HepG2 (cell line): Measurements from ENCODE around the gene STAT6. TPM values are rescaled to one million over a fixed set of nuclear protein-coding genes. Genes with fewer than 3 reads are reported as not detected.

Source experiments
- CCDC6 ChIP-seq: sonication (generic); formaldehyde crosslinking; IDR thresholded peaks from 2 replicates; pipeline ENCODE4 v1.8.1; 2022; ENCODE audit warnings: mild to moderate bottlenecking, missing genetic modification reagents, moderate library complexity
- GFI1 ChIP-seq: sonication (generic); formaldehyde crosslinking; IDR thresholded peaks from 2 replicates; pipeline ENCODE4 v1.5.0; 2020; ENCODE audit warnings: missing genetic modification reagents, mild to moderate bottlenecking, borderline replicate concordance
- IRX3 ChIP-seq: sonication (generic); formaldehyde crosslinking; IDR thresholded peaks from 2 replicates; pipeline ENCODE4 v1.8.1; 2023; ENCODE audit warnings: mild to moderate bottlenecking, low read depth, missing genetic modification reagents, borderline replicate concordance
- KLF13 ChIP-seq: sonication (generic); formaldehyde crosslinking; IDR thresholded peaks from 2 replicates; pipeline ENCODE4 v1.4.0; 2020; ENCODE audit warnings: mild to moderate bottlenecking, missing genetic modification reagents
- KLF15 ChIP-seq: sonication (generic); formaldehyde crosslinking; IDR thresholded peaks from 2 replicates; pipeline ENCODE4 v1.8.1; 2023; ENCODE audit warnings: borderline replicate concordance, mild to moderate bottlenecking, inconsistent platforms, missing genetic modification reagents, mixed read lengths
- MATR3 ChIP-seq: sonication (generic); formaldehyde crosslinking; IDR thresholded peaks from 2 replicates; pipeline ENCODE4 v1.4.0; 2020; ENCODE audit warnings: missing genetic modification reagents
- MTF2 ChIP-seq: sonication (generic); formaldehyde crosslinking; IDR thresholded peaks from 2 replicates; pipeline ENCODE4 v1.5.0; 2020; ENCODE audit warnings: missing genetic modification reagents, borderline replicate concordance
- SP4 ChIP-seq: sonication (generic); formaldehyde crosslinking; IDR thresholded peaks from 2 replicates; pipeline ENCODE4 v1.8.1; 2023; ENCODE audit warnings: mild to moderate bottlenecking, missing genetic modification reagents
- SRY ChIP-seq: sonication (generic); formaldehyde crosslinking; IDR thresholded peaks from 2 replicates; pipeline ENCODE4 v1.8.0; 2022; ENCODE audit warnings: mild to moderate bottlenecking, missing genetic modification reagents
- ZMYM3 ChIP-seq: sonication (generic); formaldehyde crosslinking; IDR thresholded peaks from 2 replicates; pipeline ENCODE4 v1.5.1; 2020; ENCODE audit warnings: mild to moderate bottlenecking, missing genetic modification reagents
- ZNF333 ChIP-seq: sonication (generic); formaldehyde crosslinking; IDR thresholded peaks from 2 replicates; pipeline ENCODE4 v1.4.0; 2020; ENCODE audit warnings: mild to moderate bottlenecking, missing genetic modification reagents, borderline replicate concordance
- ZNF441 ChIP-seq: sonication (generic); formaldehyde crosslinking; IDR thresholded peaks from 2 replicates; pipeline ENCODE4 v1.7.0; 2021; ENCODE audit warnings: missing genetic modification reagents, borderline replicate concordance
- polyA plus RNA-seq, 8 experiments: library from polyadenylated mRNA; depleted of rRNA in 3 of 8; stranded (reverse) in 7 of 8; unstranded in 1 of 8; fragments of >200 nt; fragmentation: Illumina TruSeq in 4 of 8; extraction: Trizol in 4 of 8; gene quantifications; 2 replicates each; pipeline versions ENCODE4 v1.2.1 to v1.2.3, GENCODE V29; 2011 to 2016; ENCODE audit warnings: low read depth in 4 of 8, missing spikeins in 1 of 8, mixed read lengths in 1 of 8; ENCODE audit not compliant: insufficient read depth in 1 of 8
- total RNA-seq, 5 experiments: library from RNA; depleted of rRNA; stranded (reverse); fragments of >200 nt; fragmentation: Illumina TruSeq; extraction: Trizol; gene quantifications; 2 replicates each; pipeline ENCODE4 v1.2.3, GENCODE V29; 2016; ENCODE audit warnings: low read depth in 1 of 5
- TF ChIP-seq, protein P1 (sequence below): sonication (generic); formaldehyde crosslinking; conservative IDR thresholded peaks from 2 replicates; pipeline ENCODE4 v1.4.0; 2020; ENCODE audit warnings: mild to moderate bottlenecking, missing genetic modification reagents, moderate library complexity
- TF ChIP-seq, protein P2 (sequence below): sonication (generic); formaldehyde crosslinking; IDR thresholded peaks from 2 replicates; pipeline ENCODE4 v1.4.0; 2020; ENCODE audit warnings: missing genetic modification reagents
- TF ChIP-seq, protein P3 (sequence below): sonication (generic); formaldehyde crosslinking; conservative IDR thresholded peaks from 2 replicates; pipeline ENCODE4 v1.4.0; 2020; ENCODE audit warnings: missing genetic modification reagents
- TF ChIP-seq, protein P4 (sequence below): IDR thresholded peaks from 2 replicates; pipeline ENCODE4 v1.6.1; 2016; ENCODE audit warnings: low read depth, control low read depth
- TF ChIP-seq, protein P5 (sequence below): sonication (generic); formaldehyde crosslinking; IDR thresholded peaks from 2 replicates; pipeline ENCODE4 v1.5.0; 2020; ENCODE audit warnings: missing genetic modification reagents

Gene STAT6
- total and polyA plus RNA-seq, 2 of the 13 experiments (the other 11 are each of a cell fraction or from before 2014, with no cell fraction given): 28.0 to 62.2 TPM

DNA sequence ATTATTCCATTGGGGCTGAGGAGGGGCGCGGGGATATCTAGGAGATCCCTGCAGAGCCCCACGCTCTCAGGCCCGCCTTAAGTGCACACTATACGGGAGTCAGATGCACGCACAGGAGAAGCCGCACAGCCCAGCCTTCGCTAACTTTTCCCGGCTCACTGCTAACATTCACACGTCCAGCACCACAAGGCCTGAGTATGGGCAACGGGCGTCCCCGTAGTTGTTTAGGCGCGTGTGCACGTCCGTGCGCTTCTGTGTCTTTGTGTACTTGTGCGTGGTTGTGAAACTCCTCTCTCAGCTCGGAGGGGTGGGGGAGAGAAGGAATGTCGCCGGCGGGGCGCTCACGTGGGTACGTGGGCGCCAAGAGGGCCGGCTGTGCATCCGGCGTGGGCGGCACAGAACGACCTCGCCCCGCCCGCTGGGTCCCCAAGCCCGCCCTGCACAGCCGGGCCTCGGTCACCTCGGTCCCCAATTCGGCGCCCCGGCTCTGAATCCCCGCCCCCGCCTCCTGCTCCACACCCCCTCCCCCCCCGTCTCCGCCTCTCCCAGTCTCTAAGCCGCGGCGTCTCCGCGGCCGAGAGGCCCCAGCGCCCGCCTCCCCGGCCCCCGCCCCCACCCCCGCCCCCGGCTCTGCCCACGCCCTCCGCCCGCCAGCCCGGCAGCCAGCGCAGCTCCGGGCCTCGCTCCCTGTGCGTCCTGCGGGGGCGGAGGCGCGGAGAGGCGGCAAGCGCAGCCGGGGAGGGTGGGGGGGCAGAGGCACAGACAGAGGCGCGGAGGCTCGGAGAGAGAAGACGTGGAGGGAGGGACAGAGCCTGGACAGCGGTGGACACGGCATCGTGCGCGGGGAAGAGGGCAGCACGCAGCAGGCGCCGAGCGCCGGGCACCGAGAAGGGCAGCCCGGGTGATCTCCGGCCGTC, 22.6 kb downstream of the STAT6 start, which contains the start of gene NAB2 (continued):
- TF ChIP-seq, protein P1, sequence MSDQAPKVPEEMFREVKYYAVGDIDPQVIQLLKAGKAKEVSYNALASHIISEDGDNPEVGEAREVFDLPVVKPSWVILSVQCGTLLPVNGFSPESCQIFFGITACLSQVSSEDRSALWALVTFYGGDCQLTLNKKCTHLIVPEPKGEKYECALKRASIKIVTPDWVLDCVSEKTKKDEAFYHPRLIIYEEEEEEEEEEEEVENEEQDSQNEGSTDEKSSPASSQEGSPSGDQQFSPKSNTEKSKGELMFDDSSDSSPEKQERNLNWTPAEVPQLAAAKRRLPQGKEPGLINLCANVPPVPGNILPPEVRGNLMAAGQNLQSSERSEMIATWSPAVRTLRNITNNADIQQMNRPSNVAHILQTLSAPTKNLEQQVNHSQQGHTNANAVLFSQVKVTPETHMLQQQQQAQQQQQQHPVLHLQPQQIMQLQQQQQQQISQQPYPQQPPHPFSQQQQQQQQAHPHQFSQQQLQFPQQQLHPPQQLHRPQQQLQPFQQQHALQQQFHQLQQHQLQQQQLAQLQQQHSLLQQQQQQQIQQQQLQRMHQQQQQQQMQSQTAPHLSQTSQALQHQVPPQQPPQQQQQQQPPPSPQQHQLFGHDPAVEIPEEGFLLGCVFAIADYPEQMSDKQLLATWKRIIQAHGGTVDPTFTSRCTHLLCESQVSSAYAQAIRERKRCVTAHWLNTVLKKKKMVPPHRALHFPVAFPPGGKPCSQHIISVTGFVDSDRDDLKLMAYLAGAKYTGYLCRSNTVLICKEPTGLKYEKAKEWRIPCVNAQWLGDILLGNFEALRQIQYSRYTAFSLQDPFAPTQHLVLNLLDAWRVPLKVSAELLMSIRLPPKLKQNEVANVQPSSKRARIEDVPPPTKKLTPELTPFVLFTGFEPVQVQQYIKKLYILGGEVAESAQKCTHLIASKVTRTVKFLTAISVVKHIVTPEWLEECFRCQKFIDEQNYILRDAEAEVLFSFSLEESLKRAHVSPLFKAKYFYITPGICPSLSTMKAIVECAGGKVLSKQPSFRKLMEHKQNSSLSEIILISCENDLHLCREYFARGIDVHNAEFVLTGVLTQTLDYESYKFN (CRISPR knock-in tag): peak; percentile 52
- TF ChIP-seq, protein P2, sequence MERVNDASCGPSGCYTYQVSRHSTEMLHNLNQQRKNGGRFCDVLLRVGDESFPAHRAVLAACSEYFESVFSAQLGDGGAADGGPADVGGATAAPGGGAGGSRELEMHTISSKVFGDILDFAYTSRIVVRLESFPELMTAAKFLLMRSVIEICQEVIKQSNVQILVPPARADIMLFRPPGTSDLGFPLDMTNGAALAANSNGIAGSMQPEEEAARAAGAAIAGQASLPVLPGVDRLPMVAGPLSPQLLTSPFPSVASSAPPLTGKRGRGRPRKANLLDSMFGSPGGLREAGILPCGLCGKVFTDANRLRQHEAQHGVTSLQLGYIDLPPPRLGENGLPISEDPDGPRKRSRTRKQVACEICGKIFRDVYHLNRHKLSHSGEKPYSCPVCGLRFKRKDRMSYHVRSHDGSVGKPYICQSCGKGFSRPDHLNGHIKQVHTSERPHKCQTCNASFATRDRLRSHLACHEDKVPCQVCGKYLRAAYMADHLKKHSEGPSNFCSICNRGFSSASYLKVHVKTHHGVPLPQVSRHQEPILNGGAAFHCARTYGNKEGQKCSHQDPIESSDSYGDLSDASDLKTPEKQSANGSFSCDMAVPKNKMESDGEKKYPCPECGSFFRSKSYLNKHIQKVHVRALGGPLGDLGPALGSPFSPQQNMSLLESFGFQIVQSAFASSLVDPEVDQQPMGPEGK: peak; percentile 90
- TF ChIP-seq, protein P3, sequence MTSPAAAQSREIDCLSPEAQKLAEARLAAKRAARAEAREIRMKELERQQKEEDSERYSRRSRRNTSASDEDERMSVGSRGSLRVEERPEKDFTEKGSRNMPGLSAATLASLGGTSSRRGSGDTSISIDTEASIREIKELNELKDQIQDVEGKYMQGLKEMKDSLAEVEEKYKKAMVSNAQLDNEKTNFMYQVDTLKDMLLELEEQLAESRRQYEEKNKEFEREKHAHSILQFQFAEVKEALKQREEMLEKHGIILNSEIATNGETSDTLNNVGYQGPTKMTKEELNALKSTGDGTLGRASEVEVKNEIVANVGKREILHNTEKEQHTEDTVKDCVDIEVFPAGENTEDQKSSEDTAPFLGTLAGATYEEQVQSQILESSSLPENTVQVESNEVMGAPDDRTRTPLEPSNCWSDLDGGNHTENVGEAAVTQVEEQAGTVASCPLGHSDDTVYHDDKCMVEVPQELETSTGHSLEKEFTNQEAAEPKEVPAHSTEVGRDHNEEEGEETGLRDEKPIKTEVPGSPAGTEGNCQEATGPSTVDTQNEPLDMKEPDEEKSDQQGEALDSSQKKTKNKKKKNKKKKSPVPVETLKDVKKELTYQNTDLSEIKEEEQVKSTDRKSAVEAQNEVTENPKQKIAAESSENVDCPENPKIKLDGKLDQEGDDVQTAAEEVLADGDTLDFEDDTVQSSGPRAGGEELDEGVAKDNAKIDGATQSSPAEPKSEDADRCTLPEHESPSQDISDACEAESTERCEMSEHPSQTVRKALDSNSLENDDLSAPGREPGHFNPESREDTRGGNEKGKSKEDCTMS (CRISPR knock-in tag): no peak
- TF ChIP-seq, protein P4, sequence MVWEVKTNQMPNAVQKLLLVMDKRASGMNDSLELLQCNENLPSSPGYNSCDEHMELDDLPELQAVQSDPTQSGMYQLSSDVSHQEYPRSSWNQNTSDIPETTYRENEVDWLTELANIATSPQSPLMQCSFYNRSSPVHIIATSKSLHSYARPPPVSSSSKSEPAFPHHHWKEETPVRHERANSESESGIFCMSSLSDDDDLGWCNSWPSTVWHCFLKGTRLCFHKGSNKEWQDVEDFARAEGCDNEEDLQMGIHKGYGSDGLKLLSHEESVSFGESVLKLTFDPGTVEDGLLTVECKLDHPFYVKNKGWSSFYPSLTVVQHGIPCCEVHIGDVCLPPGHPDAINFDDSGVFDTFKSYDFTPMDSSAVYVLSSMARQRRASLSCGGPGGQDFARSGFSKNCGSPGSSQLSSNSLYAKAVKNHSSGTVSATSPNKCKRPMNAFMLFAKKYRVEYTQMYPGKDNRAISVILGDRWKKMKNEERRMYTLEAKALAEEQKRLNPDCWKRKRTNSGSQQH: peak; percentile 68; the same call in 1 of the 2 replicates
- TF ChIP-seq, protein P5, sequence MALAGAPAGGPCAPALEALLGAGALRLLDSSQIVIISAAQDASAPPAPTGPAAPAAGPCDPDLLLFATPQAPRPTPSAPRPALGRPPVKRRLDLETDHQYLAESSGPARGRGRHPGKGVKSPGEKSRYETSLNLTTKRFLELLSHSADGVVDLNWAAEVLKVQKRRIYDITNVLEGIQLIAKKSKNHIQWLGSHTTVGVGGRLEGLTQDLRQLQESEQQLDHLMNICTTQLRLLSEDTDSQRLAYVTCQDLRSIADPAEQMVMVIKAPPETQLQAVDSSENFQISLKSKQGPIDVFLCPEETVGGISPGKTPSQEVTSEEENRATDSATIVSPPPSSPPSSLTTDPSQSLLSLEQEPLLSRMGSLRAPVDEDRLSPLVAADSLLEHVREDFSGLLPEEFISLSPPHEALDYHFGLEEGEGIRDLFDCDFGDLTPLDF (CRISPR knock-in tag): peak; percentile 84
- TF ChIP-seq ZMYM3: no peak
- no peak; the same call in 1 of the 2 replicates for TF ChIP-seq SRY (CRISPR knock-in tag)
- TF ChIP-seq KLF15 (CRISPR knock-in tag): no peak
- TF ChIP-seq ZNF333 (CRISPR knock-in tag): no peak
- no peak for TF ChIP-seq MATR3 (CRISPR knock-in tag)
- no peak for TF ChIP-seq SP4 (CRISPR knock-in tag)
- TF ChIP-seq IRX3: peak; percentile 29; the same call in 1 of the 2 replicates
- TF ChIP-seq KLF13 (CRISPR knock-in tag): 0 out of 2 replicates have a peak, but pooled peaks have one; percentile 44
- TF ChIP-seq GFI1 (CRISPR knock-in tag): peak; percentile 15; the same call in 1 of the 2 replicates
- no peak for TF ChIP-seq MTF2
- 0 out of 2 replicates have a peak, but pooled peaks have one; percentile 39 for TF ChIP-seq CCDC6 (CRISPR knock-in tag)
- no peak for TF ChIP-seq ZNF441
